GM12872 (cell line): Measurements from ENCODE around the gene MRC2.

Experiments
- TF ChIP-seq, protein P1 (sequence below): IDR thresholded peaks from 3 replicates; pipeline ENCODE4 v1.5.1; 2011; ENCODE audit warnings: low read depth, mild to moderate bottlenecking, low read length, moderate library complexity; ENCODE audit not compliant: insufficient read depth

The MRC2 gene

DNA sequence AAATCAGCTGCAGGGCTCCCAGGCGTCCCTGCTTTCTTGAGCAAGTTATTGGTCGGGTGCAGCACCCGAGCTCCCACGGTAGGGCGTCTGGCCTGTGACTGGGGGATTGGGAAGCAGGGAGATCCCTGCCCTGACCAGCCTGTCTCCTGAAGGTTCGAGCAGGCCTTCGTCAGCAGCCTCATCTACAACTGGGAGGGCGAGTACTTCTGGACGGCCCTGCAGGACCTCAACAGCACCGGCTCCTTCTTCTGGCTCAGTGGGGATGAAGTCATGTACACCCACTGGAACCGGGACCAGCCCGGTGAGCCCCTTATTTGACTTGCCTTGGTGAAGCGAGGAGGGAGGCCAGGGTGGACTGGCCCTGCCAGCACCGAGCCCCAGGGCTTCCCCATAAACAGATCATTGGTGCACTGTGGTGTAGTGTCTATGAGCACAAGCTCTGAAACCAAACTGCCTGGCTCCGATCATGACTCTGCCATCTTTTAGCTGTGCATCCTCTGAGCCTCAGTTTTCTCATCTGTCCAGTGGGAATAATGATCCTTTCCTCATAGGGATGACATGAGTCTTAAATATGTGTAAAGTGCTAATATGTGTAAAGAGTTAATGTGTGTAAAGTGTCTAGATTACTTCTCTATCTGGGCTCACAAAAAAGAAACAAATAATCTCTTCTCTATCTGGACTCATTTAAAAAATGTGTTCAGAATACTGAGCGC, 48.9 kb downstream of the MRC2 start:
- TF ChIP-seq, protein P1, sequence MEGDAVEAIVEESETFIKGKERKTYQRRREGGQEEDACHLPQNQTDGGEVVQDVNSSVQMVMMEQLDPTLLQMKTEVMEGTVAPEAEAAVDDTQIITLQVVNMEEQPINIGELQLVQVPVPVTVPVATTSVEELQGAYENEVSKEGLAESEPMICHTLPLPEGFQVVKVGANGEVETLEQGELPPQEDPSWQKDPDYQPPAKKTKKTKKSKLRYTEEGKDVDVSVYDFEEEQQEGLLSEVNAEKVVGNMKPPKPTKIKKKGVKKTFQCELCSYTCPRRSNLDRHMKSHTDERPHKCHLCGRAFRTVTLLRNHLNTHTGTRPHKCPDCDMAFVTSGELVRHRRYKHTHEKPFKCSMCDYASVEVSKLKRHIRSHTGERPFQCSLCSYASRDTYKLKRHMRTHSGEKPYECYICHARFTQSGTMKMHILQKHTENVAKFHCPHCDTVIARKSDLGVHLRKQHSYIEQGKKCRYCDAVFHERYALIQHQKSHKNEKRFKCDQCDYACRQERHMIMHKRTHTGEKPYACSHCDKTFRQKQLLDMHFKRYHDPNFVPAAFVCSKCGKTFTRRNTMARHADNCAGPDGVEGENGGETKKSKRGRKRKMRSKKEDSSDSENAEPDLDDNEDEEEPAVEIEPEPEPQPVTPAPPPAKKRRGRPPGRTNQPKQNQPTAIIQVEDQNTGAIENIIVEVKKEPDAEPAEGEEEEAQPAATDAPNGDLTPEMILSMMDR = no peak

DNA sequence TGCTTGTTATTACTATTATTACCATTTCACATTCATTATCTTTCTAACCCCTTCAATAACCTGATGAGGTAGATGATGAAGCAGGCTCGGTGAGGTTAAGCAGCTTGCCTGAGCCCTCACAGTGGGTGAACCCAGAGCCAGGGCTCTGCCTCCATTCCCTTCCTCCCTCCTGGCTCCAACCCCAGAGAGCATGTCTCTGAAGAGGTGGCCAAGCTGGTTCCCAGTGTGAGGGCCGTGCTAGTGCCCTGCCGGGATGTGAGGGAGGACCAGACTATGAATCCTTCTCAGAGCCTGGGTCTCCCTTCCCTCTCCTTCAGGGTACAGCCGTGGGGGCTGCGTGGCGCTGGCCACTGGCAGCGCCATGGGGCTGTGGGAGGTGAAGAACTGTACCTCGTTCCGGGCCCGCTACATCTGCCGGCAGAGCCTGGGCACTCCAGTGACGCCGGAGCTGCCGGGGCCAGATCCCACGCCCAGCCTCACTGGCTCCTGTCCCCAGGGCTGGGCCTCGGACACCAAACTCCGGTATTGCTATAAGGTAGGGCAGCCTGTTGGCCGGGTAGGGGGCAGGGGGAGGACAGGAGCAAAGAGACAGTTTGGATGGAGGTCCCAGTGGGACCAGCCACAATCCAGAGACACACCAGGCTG, 49.6 kb downstream of the MRC2 start:
- TF ChIP-seq, protein P1 = no peak

GRCh38 chr17:62678214-62678919, 50.9 kb downstream of the MRC2 start:
- TF ChIP-seq, protein P1 = no peak

- TF ChIP-seq, protein P1 = no peak
These were observed 52.5 kb downstream of the MRC2 start for GRCh38 chr17:62679866-62680377.

- TF ChIP-seq, protein P1 = no peak
These were observed 53.1 kb downstream of the MRC2 start for GRCh38 chr17:62680541-62681052.

GRCh38 chr17:62681061-62681938, 53.8 kb downstream of the MRC2 start:
- TF ChIP-seq, protein P1 = no peak
